DOHH2 (cell line): ENCODE measurements around the gene CSPG5.

ENCODE experiments used
- EZH2phosphoT487 ChIP-seq: fragments of 200-600 bp; sonication (generic); IDR thresholded peaks from 2 replicates; pipeline ENCODE4 v1.6.1; 2017; ENCODE audit warnings: borderline replicate concordance, mild to moderate bottlenecking, antibody characterized with exemption, low read length, moderate library complexity, mixed read lengths
- TF ChIP-seq, protein P1 (sequence below): fragments of 200-600 bp; sonication (generic); IDR thresholded peaks from one replicate; pipeline ENCODE4 v1.5.1; 2014; ENCODE audit warnings: antibody characterized with exemption, mild to moderate bottlenecking, low read depth, low read length; ENCODE audit not compliant: poor library complexity, severe bottlenecking

DNA sequence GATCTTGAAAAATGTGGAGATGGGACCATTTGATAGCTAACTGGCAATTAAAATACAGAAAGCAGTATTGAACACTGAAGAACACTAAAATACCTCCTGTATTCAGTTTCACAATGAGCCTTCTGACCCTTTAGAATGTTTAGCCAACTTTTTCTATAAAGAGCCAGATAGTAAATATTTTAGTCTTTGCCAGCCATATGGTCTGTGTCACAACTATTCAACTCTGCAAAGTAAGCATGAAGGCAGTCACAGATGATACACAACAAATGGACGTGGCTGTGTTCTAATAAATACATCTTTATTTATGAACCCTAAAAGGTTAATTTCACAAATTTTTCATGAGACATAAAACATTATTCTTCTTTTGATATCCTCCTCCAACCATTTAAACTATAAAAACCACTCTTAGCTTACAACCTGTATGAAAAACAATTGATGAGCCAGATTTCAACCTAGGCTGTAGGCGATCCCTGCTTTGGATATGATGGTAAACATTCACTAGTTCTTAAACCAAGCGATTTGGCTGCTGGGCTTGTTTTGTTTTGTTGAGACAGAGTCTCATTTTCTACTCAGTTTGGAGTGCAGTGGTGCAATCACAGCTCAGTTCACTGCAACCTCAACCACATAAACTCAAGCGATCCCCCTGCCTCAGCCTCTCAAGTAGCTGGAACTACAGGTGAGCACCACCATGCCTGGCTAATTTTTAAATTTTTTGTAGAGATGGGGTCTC, 13.6 kb upstream of the CSPG5 start:
- TF ChIP-seq, protein P1, sequence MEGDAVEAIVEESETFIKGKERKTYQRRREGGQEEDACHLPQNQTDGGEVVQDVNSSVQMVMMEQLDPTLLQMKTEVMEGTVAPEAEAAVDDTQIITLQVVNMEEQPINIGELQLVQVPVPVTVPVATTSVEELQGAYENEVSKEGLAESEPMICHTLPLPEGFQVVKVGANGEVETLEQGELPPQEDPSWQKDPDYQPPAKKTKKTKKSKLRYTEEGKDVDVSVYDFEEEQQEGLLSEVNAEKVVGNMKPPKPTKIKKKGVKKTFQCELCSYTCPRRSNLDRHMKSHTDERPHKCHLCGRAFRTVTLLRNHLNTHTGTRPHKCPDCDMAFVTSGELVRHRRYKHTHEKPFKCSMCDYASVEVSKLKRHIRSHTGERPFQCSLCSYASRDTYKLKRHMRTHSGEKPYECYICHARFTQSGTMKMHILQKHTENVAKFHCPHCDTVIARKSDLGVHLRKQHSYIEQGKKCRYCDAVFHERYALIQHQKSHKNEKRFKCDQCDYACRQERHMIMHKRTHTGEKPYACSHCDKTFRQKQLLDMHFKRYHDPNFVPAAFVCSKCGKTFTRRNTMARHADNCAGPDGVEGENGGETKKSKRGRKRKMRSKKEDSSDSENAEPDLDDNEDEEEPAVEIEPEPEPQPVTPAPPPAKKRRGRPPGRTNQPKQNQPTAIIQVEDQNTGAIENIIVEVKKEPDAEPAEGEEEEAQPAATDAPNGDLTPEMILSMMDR: no peak
- no peak for TF ChIP-seq EZH2phosphoT487
